ENCODE data around the gene TP53RK. TPM values are rescaled to one million over a fixed set of nuclear protein-coding genes. Genes with fewer than 3 reads are reported as not detected.

Gene TP53RK
- total and polyA plus RNA-seq, 9 donors: 7.7 to 17.5 (median 13.4) TPM

DNA sequence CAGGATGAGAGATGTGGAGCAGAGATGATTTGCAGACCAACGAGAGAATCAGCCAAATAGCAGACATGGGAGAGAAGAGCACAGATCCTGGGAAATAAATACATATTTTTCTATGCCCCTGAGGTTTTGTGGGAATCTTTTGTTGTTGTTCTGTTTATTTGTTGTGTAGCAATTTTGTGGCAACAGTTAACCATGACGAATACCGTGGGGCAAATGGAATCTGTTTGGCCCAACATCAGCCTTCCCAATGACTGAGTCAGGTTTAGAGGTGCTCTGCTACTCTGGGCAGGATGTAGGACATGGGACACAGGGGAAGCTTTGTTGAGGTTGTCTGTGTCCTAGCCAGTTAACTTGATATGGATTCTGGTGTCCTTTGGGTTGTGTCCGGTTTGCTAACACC is 12.3 kb upstream of the TP53RK start:
- no peaks in the 10 kb centered on the region for H3K9me3 ChIP-seq
- no peak for DNase-seq
- WGBS, 3 donors: 51 to 67% (median 52%) methylated on average over 4 of the region's 4 CpGs
- intact Hi-C loops (cut with DNase I): no loop called here
- no peak for TF ChIP-seq POLR2A (IDR thresholded peaks at IDR 0.05)
- TF ChIP-seq, protein P1, sequence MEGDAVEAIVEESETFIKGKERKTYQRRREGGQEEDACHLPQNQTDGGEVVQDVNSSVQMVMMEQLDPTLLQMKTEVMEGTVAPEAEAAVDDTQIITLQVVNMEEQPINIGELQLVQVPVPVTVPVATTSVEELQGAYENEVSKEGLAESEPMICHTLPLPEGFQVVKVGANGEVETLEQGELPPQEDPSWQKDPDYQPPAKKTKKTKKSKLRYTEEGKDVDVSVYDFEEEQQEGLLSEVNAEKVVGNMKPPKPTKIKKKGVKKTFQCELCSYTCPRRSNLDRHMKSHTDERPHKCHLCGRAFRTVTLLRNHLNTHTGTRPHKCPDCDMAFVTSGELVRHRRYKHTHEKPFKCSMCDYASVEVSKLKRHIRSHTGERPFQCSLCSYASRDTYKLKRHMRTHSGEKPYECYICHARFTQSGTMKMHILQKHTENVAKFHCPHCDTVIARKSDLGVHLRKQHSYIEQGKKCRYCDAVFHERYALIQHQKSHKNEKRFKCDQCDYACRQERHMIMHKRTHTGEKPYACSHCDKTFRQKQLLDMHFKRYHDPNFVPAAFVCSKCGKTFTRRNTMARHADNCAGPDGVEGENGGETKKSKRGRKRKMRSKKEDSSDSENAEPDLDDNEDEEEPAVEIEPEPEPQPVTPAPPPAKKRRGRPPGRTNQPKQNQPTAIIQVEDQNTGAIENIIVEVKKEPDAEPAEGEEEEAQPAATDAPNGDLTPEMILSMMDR (IDR thresholded peaks at IDR 0.05): no peak
- TF ChIP-seq EP300 (IDR thresholded peaks at IDR 0.05): no peak
- no peaks in the 10 kb centered on the region for H3K4me1 ChIP-seq (ENCODE audit: insufficient read depth)
- no peaks in the 10 kb centered on the region for H3K36me3 ChIP-seq
- no peak overlapping the region for H3K27ac ChIP-seq
- H3K4me3 ChIP-seq: no peak overlapping the region
- no peaks in the 10 kb centered on the region for H3K27me3 ChIP-seq

DNA sequence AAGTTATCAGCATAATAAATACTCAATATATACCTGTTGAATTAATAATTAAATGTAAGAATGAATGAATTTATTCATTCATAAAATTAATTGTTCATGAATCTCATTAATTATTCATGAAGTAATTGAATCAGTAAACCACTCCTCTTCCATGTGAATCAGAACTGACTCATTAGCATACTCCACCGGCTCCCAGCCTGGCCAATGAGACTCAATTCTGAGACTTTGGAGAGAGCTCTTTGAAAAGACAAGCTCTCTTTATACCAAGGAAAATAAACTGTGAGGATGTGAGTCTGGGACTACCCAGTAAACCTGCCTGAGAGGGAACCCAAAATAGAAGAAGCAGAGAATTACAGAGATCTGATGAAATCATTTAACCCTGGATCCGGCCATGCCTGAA is 11.8 kb upstream of the TP53RK start:
- no peaks in the 10 kb centered on the region for H3K9me3 ChIP-seq
- H3K36me3 ChIP-seq: no peaks in the 10 kb centered on the region
- 69 to 70% (median 70%) methylated on average over 2 of the region's 2 CpGs for WGBS, 3 donors
- no peak for DNase-seq
- H3K4me1 ChIP-seq (ENCODE audit: insufficient read depth): no peaks in the 10 kb centered on the region
- no peaks in the 10 kb centered on the region for H3K27me3 ChIP-seq
- TF ChIP-seq EP300 (IDR thresholded peaks at IDR 0.05): no peak
- no peak for TF ChIP-seq POLR2A (IDR thresholded peaks at IDR 0.05)
- TF ChIP-seq, protein P1 (IDR thresholded peaks at IDR 0.05): no peak
- H3K27ac ChIP-seq: no peak overlapping the region
- intact Hi-C loops (cut with DNase I): no loop called here
- no peak overlapping the region for H3K4me3 ChIP-seq

DNA sequence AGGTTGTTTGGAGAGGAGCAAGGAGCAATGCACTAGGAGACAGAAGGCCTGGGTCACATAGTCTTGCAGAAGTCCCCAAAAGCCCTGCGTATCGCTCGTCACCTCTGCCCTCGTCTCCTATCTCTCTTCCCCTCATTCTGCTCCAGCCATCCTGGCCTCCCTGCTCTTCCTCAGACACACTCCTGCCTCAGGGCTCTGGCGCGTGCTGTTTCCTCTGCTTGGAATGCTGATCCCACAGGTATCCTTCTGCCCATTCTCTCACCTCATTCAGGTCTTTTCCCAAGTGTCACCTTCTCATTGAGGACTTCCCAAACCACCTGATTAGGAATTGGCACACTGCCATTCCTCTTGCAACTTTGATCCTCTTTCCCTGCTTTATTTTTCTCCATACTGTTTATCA is 11.2 kb upstream of the TP53RK start:
- WGBS, 3 donors: 81 to 88% (median 82%) methylated on average over 6 of the region's 6 CpGs
- intact Hi-C loops (cut with DNase I): no loop called here
- Histone ChIP-seq H3K4me1 (ENCODE audit: insufficient read depth) (no peaks in the 10 kb centered on the region), H3K27ac (no peak overlapping the region), H3K4me3 (no peak overlapping the region), H3K27me3 (no peaks in the 10 kb centered on the region), H3K9me3 (no peaks in the 10 kb centered on the region), H3K36me3 (no peaks in the 10 kb centered on the region)
- no peak for TF ChIP-seq POLR2A (IDR thresholded peaks at IDR 0.05)
- TF ChIP-seq EP300 (IDR thresholded peaks at IDR 0.05): no peak
- TF ChIP-seq, protein P1 (IDR thresholded peaks at IDR 0.05): no peak
- no peak for DNase-seq

DNA sequence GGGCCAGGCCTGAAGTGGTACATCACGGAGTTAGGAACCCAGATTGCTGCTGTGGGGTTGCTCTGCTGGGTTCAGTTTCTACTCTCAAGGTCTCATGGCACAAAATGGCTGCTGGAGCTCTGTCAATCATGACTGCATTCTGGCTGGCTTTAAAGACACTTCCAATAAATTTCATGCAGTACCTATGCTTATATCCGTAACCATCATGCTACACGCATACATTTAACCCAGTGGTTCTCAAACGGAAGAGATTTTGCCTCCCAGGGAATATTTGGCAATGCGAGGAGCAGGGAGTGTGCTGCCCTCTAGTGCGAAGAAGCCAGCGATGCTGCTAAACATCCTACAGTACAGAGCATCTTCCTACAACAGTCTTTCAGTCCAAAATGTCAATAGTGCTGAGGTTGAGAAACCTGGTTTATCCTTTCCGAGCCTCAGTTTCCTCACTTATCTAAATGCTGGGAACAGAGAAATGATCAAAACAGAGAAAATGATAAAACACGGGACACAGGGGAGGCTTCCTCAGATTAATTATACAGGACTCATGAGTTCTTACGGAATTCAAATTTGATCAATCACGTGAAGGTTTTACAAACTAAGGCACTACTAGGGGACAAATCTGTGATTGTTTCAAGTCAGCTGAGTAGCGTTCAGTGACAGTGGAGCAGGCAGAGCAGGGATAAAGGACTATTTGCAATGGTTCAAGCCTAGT is 10.6 kb upstream of the TP53RK start:
- H3K4me3 ChIP-seq: no peak overlapping the region
- TF ChIP-seq, protein P1 (IDR thresholded peaks at IDR 0.05): no peak
- TF ChIP-seq POLR2A (IDR thresholded peaks at IDR 0.05): no peak
- no peak for TF ChIP-seq EP300 (IDR thresholded peaks at IDR 0.05)
- no peaks in the 10 kb centered on the region for H3K27me3 ChIP-seq
- DNase-seq: no peak
- no peaks in the 10 kb centered on the region for H3K9me3 ChIP-seq
- no peak overlapping the region for H3K27ac ChIP-seq
- H3K4me1 ChIP-seq (ENCODE audit: insufficient read depth): no peaks in the 10 kb centered on the region
- WGBS, 3 donors: 43 to 51% (median 48%) methylated on average over 12 of the region's 12 CpGs
- intact Hi-C loops (cut with DNase I): no loop called here
- H3K36me3 ChIP-seq: no peaks in the 10 kb centered on the region
